IPS DF 6.9 (cell line): ENCODE data around the gene NPY4R.
"Not testable (repeated sequence)": the region's sequence is repeated elsewhere in the genome, so short reads cannot be mapped to it uniquely, and the experiment has no call there.

Source experiments
- DNase-seq: peaks from one replicate; pipeline ENCODE4 v3.0.0-alpha.2; 2013; ENCODE audit warnings: low read depth, low spot score
- H3K27ac ChIP-seq: one replicate; pipeline ENCODE4 v1.5.1; 2013; ENCODE audit warnings: low read length, control low read depth
- H3K27me3 ChIP-seq: 2 replicates; pipeline ENCODE4 v1.6.1; 2013; ENCODE audit warnings: mild to moderate bottlenecking, low read length; ENCODE audit not compliant: control insufficient read depth, insufficient read depth
- H3K36me3 ChIP-seq: 2 replicates; pipeline ENCODE4 v1.6.1; 2013; ENCODE audit warnings: low read length; ENCODE audit not compliant: control insufficient read depth, insufficient read depth
- H3K4me1 ChIP-seq: 2 replicates; pipeline ENCODE4 v1.6.1; 2013; ENCODE audit warnings: low read length; ENCODE audit not compliant: control insufficient read depth, insufficient read depth
- H3K4me3 ChIP-seq: 2 replicates; pipeline ENCODE4 v1.5.1; 2013; ENCODE audit warnings: mild to moderate bottlenecking, low read length
- H3K9me3 ChIP-seq: 2 replicates; pipeline ENCODE4 v1.6.1; 2013; ENCODE audit warnings: low read length, inconsistent platforms; ENCODE audit not compliant: control insufficient read depth, insufficient read depth
- WGBS: extraction: QIAGEN DNeasy Blood & Tissue Kit; methylation state at CpG from one replicate; pipeline ENCODE4 v1.1.7; 2013; ENCODE audit warnings: mixed read lengths, missing lambda C conversion rate; ENCODE audit not compliant: insufficient read length, insufficient coverage; 5-methylcytosine and 5-hydroxymethylcytosine counted together

The NPY4R gene

DNA sequence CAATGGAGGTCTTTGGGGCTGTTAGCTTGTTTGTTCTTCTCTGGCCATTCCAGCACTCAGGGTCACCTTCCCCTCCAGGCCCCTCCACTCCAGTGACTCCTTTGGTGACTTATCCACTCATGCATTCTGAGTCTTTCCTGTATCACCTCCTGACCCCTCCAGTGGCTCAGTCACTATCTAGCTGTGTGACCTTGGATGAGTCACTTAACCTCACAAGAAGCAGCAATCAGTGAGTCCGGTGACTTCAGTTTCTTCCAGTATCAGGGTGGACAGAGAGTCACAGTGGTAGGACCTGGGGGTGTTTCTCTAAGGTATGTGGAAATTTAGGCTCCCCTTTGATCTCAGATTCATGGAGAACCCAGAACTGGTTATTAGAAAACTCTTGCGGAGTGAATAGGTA, 9.8 kb downstream of the NPY4R start:
- not testable (repeated sequence) for H3K36me3 ChIP-seq, H3K27ac ChIP-seq, H3K4me3 ChIP-seq, DNase-seq, H3K27me3 ChIP-seq, H3K4me1 ChIP-seq, H3K9me3 ChIP-seq
- no CpG with 5 or more reads among the region's 2 CpGs for WGBS

DNA sequence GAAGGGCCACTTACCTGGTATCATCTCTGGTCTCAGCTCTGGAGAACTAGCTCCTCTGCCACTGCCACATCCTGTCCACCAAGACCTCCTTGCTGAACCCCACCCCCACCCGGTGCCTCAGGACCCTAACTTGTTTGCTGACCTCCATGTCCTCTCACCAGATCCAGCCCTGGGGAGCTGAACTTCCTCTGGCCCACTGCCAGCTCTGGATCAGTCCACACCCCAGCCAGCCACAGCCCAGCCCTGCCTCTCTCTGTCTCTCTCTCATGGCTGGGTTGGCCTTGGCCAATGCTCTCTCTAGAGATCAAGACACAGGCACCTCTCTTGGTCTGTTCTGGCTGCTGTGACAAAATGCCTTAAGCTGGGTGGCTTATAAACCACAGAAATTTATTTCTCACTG, 14.4 kb downstream of the NPY4R start:
- H3K9me3 ChIP-seq, H3K36me3 ChIP-seq, H3K27me3 ChIP-seq, H3K27ac ChIP-seq, H3K4me3 ChIP-seq, H3K4me1 ChIP-seq, DNase-seq: not testable (repeated sequence)
- no CpG with 5 or more reads among the region's 1 CpG for WGBS

DNA sequence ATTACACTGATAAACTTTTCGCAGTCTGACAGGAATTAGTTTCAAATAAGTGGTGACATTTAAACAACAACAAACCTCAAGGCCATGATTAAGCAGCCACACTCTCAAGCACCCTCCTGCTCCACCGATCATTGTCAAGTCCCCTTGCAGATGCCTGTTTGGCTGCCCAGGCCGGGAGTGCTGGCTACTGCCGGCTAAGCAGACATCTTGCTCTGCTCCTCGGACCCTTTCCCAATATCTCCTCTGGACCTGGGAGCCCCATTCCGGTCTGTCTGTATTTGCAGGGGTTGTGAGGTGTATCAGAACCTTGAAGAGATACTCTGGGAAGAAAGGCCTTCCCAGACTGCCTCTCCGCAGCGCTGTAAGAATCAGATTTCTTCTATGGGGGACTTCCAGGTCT, 14.9 kb downstream of the NPY4R start:
- DNase-seq, H3K27me3 ChIP-seq, H3K27ac ChIP-seq, H3K4me3 ChIP-seq, H3K9me3 ChIP-seq, H3K4me1 ChIP-seq, H3K36me3 ChIP-seq: not testable (repeated sequence)
- WGBS = no CpG with 5 or more reads among the region's 8 CpGs

DNA sequence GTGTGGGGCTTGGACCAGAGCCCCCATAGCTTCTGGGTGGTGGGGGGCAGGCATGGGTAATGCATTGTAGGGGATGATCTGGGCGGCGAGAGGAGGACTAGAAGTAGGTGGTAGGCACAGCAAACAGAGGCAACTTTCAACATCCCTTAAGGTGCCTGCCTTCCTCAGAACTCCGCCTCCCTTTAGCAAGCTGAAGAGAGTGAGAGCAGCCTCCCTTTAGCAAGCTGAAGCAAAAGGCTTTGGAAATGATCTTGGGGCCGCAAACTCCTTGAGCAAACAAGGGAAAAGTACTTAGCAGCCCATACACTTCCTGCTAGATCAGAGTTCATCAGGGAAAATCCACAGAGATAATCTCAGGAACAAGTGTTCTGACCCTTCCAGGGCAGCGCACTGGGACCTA, 18.3 kb downstream of the NPY4R start:
- not testable (repeated sequence) for H3K27me3 ChIP-seq, H3K4me3 ChIP-seq, H3K36me3 ChIP-seq, H3K9me3 ChIP-seq, H3K27ac ChIP-seq, H3K4me1 ChIP-seq, DNase-seq
- WGBS = no CpG with 5 or more reads among the region's 5 CpGs

DNA sequence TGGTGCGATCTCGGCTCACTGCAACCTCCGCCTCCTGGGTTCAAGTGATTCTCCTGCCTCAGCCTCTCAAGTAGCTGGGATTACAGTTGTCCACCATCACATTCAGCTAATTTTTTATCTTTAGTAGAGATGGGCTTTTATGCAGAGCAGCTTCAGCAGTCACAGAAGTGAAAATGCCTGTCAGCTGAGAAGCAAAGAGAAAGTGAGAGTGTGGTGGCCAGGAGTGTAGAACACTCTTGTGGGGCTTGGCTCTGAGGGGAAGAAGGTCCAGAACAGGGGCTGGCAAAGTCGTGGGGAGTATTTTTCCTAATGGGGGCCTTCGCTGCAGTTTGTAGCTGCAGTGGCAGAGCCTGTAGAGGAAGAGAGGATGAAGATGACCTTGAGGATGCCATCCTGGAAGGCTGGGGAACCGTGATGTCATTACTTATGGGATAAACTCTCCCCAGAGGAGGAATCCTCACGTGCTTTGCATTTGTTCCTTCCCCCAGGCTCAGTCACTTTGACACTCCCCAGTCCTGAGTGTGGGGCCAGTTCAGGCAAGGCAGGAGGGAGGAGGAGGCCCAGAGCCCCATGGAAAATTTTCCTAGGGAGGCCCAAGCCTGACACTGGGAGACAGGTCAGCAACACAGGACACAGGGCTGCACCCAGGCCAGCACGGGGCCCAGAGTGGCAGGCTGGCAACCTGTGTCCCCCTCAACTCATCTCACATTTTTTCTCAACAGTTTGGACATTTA, 20.2 kb downstream of the NPY4R start:
- H3K4me1 ChIP-seq, H3K4me3 ChIP-seq, H3K9me3 ChIP-seq, H3K27me3 ChIP-seq, H3K27ac ChIP-seq, H3K36me3 ChIP-seq, DNase-seq: not testable (repeated sequence)
- WGBS = no CpG with 5 or more reads among the region's 8 CpGs

DNA sequence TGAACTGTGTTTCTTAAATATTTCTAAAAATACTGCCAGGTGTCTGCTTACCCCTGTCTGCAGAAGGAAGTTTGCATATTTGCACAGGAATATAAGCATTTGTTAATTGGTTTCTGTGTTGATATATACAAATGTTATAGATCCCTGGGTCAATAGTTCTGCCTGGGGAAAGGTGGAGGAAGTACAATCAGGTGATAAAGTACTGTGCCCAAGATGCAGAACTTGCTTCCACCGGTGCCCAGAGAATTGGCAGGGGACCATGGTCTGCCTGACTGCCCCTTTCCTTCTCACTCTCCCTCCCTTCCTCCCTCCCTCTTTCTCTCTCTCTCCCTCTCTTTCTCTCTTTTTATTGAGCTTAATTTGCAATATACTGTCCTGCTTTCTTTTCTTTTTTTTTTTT, 22.3 kb downstream of the NPY4R start:
- not testable (repeated sequence) for H3K27ac ChIP-seq, H3K36me3 ChIP-seq, H3K9me3 ChIP-seq, DNase-seq, H3K4me3 ChIP-seq, H3K4me1 ChIP-seq, H3K27me3 ChIP-seq
- WGBS = no CpG with 5 or more reads among the region's 1 CpG

DNA sequence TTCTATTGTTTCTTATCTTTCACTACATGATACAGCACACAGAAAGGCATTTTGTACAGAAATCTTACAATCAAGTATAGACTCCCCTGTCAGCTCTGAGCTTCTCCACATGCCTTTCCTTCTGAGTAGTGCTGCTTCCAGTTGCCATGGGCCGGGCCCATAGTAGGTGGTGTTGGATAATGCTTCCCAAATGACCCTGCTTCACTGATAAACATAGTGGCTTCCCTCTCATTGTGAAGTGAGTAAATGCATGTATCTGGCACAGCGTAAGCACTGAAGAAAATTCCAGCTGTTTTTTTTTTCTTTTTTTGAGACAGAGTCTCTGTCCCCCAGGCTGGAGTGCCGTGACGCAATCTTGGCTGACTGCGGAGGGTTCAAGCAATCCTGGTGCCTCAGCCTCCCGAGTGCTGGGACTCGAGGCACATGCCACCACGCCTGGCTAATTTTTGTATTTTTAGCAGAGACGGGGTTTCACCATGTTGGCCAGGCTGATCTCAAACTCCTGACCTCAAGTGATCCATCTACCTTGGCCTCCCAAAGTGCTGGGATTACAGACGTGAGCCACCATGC, 23.0 kb downstream of the NPY4R start:
- not testable (repeated sequence) for H3K4me1 ChIP-seq, DNase-seq, H3K27ac ChIP-seq, H3K36me3 ChIP-seq, H3K4me3 ChIP-seq, H3K27me3 ChIP-seq, H3K9me3 ChIP-seq
- no CpG with 5 or more reads among the region's 10 CpGs for WGBS

DNA sequence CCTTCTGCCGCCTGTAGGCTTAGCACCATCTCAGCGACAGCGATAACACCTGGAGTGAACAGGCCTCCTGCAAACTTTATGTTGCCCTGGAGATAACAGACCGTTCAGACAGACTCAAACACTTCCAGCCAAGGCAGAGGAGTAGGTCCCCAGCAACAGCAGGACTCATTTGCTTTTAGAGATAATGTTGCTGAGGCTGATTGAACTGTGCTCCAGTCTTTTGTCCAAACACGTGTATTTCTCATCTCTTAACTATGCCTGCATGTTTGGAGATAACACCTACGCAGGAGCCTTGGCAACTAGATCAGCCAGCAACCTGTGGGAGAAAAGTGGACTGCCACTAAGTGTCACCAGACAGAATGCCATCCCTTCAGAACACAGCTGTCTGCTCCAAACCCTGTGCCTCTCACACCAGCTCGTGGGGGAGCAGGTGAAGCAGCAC, 23.9 kb downstream of the NPY4R start:
- H3K36me3 ChIP-seq, H3K27ac ChIP-seq, H3K9me3 ChIP-seq, DNase-seq, H3K4me3 ChIP-seq, H3K4me1 ChIP-seq, H3K27me3 ChIP-seq: not testable (repeated sequence)
- WGBS = no CpG with 5 or more reads among the region's 7 CpGs

DNA sequence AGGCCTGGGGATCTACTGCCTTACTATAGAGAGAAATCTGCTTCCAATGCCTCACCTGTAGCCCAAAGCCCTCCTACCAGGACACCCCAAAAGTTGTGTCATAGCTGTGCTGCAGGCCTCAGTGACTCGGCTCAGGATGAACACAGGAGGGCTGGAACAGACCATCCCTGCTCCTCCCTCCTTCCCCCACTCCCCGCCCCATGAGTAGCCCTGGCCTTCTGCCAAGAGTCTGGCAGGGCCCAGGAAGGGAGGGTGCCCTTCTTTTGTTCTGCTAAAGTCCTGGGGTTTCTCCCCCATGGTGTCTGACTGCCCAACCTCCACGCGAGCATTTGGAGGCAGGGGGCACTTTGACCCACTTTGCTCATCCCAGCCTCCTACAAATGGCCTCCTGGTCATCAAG, 24.8 kb downstream of the NPY4R start:
- not testable (repeated sequence) for H3K36me3 ChIP-seq, DNase-seq, H3K27me3 ChIP-seq, H3K4me3 ChIP-seq, H3K9me3 ChIP-seq, H3K4me1 ChIP-seq, H3K27ac ChIP-seq
- no CpG with 5 or more reads among the region's 4 CpGs for WGBS

DNA sequence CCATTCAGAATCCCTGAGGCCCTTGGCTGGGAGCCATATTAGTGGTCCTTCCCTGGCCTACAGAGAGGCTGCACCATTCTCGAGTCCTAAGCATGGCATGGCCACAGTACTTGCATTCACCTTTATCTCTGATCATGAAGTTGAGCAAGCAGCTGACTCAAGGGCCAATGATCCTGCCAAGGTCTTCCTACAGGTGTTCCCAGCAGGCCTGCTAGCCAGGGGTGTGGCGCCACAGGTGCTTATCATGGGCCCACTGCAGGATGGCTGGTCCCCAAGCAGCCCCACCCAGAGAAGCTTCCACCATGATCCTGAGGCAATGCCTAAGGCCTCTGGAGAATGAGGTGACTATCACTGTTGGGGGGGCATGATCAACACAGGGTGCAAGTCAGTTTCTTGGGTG, 42.2 kb downstream of the NPY4R start:
- DNase-seq, H3K9me3 ChIP-seq, H3K27me3 ChIP-seq, H3K27ac ChIP-seq, H3K36me3 ChIP-seq, H3K4me3 ChIP-seq, H3K4me1 ChIP-seq: not testable (repeated sequence)
- no CpG with 5 or more reads among the region's 2 CpGs for WGBS
